Measurements from ENCODE around the gene VSX1.

- TF ChIP-seq REST (tag by site-specific recombination; IDR thresholded peaks at IDR 0.05), result no peak
- no peak for TF ChIP-seq KLF16 (tag by site-specific recombination; IDR thresholded peaks at IDR 0.05)
- TF ChIP-seq ZNF404 (tag by site-specific recombination; IDR thresholded peaks at IDR 0.05), result no peak
- no peak for TF ChIP-seq ZBTB17 (tag by site-specific recombination; IDR thresholded peaks at IDR 0.05)
- TF ChIP-seq MYNN (tag by site-specific recombination; IDR thresholded peaks at IDR 0.05; ENCODE audit: borderline replicate concordance), result no peak
- TF ChIP-seq ZNF791 (tag by site-specific recombination; IDR thresholded peaks at IDR 0.05), result no peak
- TF ChIP-seq KLF1 (tag by site-specific recombination; IDR thresholded peaks at IDR 0.05), result no peak
- no peak for TF ChIP-seq GLI4 (tag by site-specific recombination; IDR thresholded peaks at IDR 0.05)
- no peak for TF ChIP-seq RBAK (tag by site-specific recombination; IDR thresholded peaks at IDR 0.05)
- TF ChIP-seq ZBTB10 (tag by site-specific recombination; IDR thresholded peaks at IDR 0.05), result no peak
- TF ChIP-seq ATF2 (tag by site-specific recombination; IDR thresholded peaks at IDR 0.05; ENCODE audit: low read depth), result no peak
- TF ChIP-seq, protein P1, sequence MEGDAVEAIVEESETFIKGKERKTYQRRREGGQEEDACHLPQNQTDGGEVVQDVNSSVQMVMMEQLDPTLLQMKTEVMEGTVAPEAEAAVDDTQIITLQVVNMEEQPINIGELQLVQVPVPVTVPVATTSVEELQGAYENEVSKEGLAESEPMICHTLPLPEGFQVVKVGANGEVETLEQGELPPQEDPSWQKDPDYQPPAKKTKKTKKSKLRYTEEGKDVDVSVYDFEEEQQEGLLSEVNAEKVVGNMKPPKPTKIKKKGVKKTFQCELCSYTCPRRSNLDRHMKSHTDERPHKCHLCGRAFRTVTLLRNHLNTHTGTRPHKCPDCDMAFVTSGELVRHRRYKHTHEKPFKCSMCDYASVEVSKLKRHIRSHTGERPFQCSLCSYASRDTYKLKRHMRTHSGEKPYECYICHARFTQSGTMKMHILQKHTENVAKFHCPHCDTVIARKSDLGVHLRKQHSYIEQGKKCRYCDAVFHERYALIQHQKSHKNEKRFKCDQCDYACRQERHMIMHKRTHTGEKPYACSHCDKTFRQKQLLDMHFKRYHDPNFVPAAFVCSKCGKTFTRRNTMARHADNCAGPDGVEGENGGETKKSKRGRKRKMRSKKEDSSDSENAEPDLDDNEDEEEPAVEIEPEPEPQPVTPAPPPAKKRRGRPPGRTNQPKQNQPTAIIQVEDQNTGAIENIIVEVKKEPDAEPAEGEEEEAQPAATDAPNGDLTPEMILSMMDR (tag by site-specific recombination; IDR thresholded peaks at IDR 0.05), result no peak
Measured at GRCh38 chr20:25052255-25053194, 29.4 kb downstream of the VSX1 start.

Data from HEK293 (cell line).